ENCODE measurements around the gene USH1C. TPM values are rescaled to one million over a fixed set of nuclear protein-coding genes. Genes with fewer than 3 reads are reported as not detected.

USH1C gene
- not detected for total RNA-seq

DNA sequence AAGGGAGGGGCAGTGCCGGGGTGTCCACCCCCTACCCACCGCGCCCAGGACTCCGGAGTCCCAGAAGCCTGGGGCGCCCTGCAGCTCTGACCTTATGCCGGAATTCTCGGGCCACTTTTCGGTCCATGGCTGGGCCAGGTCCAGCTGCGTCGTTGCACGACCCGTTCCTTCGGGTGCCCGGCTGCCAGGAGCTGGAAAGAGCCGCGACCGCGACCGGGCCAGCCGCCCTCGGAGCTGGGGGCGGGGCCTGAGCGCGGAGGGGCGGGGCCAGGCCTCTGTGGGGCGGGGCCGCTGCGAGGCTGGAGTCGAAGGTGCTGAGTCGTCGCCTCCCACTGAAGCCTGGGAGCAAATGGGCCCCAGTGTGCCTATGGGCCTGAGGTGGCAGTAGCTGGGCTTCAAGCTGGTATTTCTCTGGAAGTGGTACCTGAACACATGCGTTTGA is at the start of gene USH1C:
USH1C (minus strand) TSS at position 236 of the 442 bp plus-strand sequence; CDS start at position 127, 109 bp downstream.
- no peaks in the 10 kb centered on the region for H3K9me3 ChIP-seq (ENCODE audit: low read depth, low read length)
- H3K27me3 ChIP-seq (ENCODE audit: insufficient read depth, low read length): peaks cover 7% of the 10 kb centered on the region
- no peak within 1 kb of the TSS for H3K4me3 ChIP-seq (ENCODE audit: low read length)
- H3K4me1 ChIP-seq (ENCODE audit: insufficient read depth, low read length): no peaks in the 10 kb centered on the region

DNA sequence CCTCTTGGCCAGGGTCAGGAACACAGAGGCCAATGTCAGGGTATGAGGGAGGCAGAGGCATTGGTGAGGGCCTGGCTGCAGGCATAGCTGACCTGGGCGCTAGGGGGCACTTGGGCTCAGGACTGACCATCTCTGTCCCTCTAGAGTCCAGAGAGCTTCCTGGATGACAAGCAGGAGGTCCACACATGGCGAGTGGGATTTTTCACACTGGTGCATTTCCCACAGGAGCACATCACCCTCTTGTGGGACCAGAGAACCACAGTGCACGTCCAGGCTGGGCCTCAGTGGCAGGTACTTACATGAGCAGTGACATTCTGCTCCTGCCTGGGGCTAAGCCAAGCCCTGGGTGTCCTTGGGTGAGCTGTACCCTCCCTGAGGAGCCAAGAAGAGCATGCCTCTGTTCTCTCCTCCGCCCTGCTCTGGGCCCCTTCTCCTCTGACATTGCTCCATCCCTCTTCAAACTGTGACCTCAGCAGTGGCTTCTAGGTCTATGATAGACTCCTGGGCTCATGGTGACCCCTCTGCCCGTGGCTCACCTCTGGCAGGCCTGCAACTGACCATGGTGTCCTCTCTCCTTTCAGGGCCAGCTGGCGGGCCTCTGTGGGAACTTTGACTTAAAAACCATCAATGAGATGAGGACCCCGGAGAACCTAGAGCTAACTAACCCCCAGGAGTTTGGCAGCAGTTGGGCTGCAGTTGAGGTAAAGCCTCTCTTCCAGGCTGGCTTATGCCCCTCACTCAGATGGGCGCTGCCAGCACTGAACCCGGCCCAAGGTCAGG is 49.4 kb upstream of the USH1C start:
- no peaks in the 10 kb centered on the region for H3K9me3 ChIP-seq (ENCODE audit: low read depth, low read length)
- H3K4me1 ChIP-seq (ENCODE audit: insufficient read depth, low read length): no peaks in the 10 kb centered on the region
- H3K4me3 ChIP-seq (ENCODE audit: low read length): no peak overlapping the region
- no peaks in the 10 kb centered on the region for H3K27me3 ChIP-seq (ENCODE audit: insufficient read depth, low read length)

DNA sequence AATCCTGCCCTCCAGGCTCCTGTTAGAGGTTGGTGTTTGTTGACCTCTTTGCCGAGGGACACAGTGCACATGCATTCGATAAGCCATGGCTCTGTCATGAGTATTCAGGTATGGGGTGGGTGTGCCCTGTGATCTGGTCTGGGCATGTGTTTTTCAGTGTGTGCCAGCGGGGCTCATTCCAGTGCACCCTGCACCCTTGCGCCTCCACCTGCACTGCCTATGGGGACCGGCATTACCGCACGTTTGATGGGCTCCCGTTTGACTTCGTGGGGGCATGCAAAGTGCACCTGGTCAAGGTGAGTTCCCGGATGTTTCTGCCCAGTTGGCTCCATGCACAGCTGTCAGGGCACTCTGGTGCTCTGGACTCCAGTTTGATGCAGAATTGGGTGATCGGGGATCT is 47.1 kb upstream of the USH1C start:
- Histone ChIP-seq H3K27me3 (ENCODE audit: insufficient read depth, low read length) (no peaks in the 10 kb centered on the region), H3K4me3 (ENCODE audit: low read length) (no peak overlapping the region), H3K4me1 (ENCODE audit: insufficient read depth, low read length) (no peaks in the 10 kb centered on the region), H3K9me3 (ENCODE audit: low read depth, low read length) (no peaks in the 10 kb centered on the region)

DNA sequence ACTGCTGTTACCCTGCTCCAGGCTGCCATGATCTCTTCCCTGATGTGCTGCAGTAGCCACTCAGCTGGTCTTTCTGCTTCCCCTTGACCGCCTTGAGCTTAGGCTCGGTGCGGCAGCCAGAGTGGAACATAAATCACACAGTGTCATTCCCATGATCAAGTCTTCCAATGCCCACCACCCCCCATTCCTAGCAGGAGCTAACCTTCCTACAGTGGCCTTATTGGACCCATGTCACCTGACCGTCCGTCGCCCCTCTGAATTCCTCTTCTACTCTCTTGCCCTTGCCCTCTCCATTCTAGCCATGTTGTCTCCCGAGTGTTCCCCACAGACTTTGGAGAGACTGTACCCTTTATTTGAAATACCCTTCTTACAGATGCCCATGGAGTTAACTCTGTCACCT is 46.2 kb upstream of the USH1C start:
- Histone ChIP-seq H3K9me3 (ENCODE audit: low read depth, low read length) (no peaks in the 10 kb centered on the region), H3K4me1 (ENCODE audit: insufficient read depth, low read length) (no peaks in the 10 kb centered on the region), H3K4me3 (ENCODE audit: low read length) (no peak overlapping the region), H3K27me3 (ENCODE audit: insufficient read depth, low read length) (no peaks in the 10 kb centered on the region)

DNA sequence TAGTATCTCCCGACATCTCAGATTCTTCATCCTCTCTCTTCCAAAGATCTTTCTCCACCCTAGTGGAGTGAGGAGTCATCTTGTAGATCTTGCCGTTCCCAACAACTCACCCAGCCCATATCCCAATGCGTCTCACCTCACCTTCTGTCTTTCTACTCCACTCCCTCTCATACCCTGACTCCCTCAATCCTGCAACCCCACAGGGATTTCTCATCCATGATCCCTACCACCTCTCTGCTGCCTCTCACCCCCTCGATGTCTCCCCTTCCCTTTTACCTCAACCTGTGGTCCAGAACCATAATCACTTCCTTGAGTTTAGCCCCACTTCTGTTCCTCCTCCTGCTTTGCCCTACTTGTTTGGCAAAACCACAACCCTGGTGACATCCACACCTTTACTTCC is 44.5 kb upstream of the USH1C start:
- H3K4me1 ChIP-seq (ENCODE audit: insufficient read depth, low read length): no peaks in the 10 kb centered on the region
- no peaks in the 10 kb centered on the region for H3K27me3 ChIP-seq (ENCODE audit: insufficient read depth, low read length)
- no peaks in the 10 kb centered on the region for H3K9me3 ChIP-seq (ENCODE audit: low read depth, low read length)
- no peak overlapping the region for H3K4me3 ChIP-seq (ENCODE audit: low read length)

DNA sequence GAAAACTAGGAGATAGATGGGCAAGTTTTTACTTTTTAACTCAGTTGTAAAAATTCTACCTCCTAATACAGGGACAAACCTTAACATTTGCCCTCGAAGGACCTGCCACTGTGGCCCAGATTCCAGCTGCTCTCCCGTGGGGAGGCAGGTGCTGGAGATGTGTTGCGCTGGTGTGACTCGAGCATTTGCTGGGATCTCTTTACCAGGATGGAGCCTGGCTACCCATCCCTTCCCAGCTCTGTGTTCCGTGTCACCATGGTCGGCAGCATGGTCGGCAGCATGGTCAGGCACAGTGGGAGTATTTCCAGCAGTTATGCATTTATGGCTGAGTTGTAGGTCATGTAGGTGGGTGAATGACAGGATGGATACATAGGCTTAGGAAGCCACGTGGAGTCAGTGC is 44.0 kb upstream of the USH1C start:
- H3K4me1 ChIP-seq (ENCODE audit: insufficient read depth, low read length): no peaks in the 10 kb centered on the region

DNA sequence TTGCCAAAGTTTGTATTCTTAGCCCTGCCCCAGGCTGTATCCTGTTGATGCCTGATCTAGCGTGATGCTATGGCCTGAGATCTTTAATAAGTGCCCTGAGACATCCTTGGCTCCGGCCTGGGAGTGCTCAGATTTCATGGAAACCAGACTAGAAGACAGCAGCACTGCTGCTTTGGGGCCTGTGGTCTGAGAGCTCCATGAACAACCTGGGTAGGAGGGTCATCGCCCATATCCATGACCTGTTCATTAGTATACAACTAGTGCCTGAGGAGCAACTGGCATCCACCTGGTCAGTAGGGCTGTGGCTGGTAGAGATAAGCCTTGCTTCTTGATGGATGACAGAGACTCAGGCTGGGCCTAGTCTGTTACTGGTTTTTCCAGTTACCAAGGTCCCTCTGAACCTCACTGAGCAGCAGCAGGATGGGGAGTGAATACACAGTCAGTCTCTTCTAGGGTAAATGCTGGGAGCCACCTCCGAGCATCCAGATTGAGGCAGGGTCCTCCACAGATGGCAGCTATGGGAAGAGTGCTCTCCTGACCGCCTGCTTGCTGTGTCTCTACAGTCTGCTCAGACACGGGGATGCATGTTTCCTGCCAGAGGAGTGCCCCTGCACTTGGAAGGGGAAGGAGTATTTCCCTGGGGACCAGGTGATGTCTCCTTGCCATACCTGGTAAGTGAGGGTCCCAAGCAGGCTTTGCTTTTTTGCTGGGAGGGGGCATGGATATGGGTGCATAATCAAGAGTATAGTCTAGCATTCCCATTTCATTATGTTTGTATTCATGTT is 41.9 kb upstream of the USH1C start:
- H3K9me3 ChIP-seq (ENCODE audit: low read depth, low read length): no peaks in the 10 kb centered on the region
- H3K27me3 ChIP-seq (ENCODE audit: insufficient read depth, low read length): peaks cover 4% of the 10 kb centered on the region
- no peak overlapping the region for H3K4me3 ChIP-seq (ENCODE audit: low read length)
- H3K4me1 ChIP-seq (ENCODE audit: insufficient read depth, low read length): no peaks in the 10 kb centered on the region

More for the DNA sequence above, 44.0 kb upstream of the USH1C start:
- peaks cover 3% of the 10 kb centered on the region for H3K27me3 ChIP-seq (ENCODE audit: insufficient read depth, low read length)
- H3K4me3 ChIP-seq (ENCODE audit: low read length): no peak overlapping the region
- no peaks in the 10 kb centered on the region for H3K9me3 ChIP-seq (ENCODE audit: low read depth, low read length)

DNA sequence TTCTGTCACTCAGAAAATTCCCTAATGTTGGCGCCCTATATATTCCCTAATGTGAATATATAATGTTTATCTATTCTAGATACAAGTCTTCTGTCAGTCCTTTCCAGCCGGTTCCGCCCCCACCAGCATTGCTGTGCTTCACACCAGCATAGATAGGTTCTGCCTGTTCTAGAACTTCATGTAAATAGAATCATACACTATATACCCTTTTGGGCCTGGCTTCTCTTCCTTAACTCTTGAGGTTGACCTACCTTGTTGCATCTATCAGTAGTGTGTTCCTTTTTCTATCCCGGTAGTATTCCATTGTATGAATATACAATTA is 37.5 kb upstream of the USH1C start:
- Histone ChIP-seq H3K27me3 (ENCODE audit: insufficient read depth, low read length) (peaks cover 4% of the 10 kb centered on the region), H3K9me3 (ENCODE audit: low read depth, low read length) (no peaks in the 10 kb centered on the region), H3K4me3 (ENCODE audit: low read length) (no peak overlapping the region), H3K4me1 (ENCODE audit: insufficient read depth, low read length) (no peaks in the 10 kb centered on the region)

DNA sequence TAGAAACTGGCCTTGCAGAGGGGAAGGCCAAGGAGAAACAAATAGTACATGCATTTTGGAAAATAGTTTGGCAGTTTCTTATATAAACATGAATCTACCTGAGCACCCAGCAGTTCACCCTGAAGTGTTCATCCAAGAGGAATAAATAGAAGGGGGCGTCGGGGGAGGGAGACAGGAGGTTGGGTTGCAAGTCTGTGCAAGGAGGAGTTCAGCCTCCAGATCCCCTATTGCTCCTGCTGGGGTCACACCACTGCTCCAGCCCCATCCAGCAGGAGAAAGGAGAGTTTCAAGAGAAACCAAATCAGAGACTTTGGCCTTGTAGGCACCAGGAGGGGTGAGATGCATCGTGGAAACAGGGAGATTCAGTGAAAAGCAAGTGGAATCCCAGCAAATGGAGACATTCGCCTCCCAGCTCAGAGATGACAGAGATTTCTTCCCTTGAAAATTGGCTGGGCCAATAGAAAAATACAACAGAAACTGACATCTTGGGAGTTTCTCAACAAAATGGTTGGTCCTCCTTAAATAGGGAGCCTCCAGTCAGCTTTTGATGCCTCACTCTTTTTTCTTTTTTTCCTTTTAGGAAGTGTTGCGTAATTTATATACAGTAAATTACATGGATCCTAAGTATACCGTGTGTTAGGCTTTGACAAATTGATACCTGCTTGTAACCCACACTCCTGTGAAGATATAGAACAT is 37.0 kb upstream of the USH1C start:
- no peak overlapping the region for H3K4me3 ChIP-seq (ENCODE audit: low read length)
- no peaks in the 10 kb centered on the region for H3K4me1 ChIP-seq (ENCODE audit: insufficient read depth, low read length)
- peaks cover 4% of the 10 kb centered on the region for H3K27me3 ChIP-seq (ENCODE audit: insufficient read depth, low read length)
- H3K9me3 ChIP-seq (ENCODE audit: low read depth, low read length): no peaks in the 10 kb centered on the region

DNA sequence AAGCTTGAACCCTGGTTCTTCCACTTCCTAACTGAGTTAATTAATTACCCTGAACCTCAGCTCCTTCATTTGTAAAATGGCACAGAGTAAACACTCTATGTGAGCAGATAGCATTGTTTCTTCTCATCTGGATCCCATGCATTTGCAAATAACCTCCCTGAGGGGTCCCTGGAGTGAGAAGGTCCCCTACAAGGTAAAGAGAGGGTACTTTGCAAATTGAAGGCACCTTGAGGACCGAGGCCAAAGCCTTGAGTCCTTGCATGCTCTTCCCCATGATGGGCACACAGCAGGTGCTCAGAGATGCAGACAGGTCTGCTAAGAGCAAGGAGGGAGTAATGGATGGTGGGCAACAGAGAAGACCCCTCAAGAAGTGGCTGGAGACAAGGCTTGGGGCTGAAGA is 36.1 kb upstream of the USH1C start:
- no peaks in the 10 kb centered on the region for H3K9me3 ChIP-seq (ENCODE audit: low read depth, low read length)
- H3K27me3 ChIP-seq (ENCODE audit: insufficient read depth, low read length): peaks cover 4% of the 10 kb centered on the region
- no peaks in the 10 kb centered on the region for H3K4me1 ChIP-seq (ENCODE audit: insufficient read depth, low read length)
- no peak overlapping the region for H3K4me3 ChIP-seq (ENCODE audit: low read length)

DNA sequence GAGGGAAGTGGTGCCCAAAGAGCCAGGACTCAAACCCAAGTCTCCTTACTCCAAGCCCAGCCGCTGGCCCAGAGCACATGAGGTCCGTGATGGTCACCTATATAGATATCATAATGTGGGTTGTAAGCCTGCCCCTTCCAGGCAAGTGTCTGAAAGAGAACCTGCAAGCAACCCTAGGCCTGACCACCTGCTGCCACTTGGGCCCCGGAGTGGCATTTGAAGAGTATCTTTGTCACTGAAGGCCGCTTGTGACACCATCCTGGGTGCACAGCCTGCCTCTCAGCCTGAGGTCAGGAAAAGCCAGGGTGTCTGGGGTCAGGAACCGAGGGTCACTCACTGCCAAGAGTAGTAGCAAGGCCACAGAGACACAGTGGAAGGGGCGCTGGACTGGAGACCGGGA is 35.2 kb upstream of the USH1C start:
- no peaks in the 10 kb centered on the region for H3K9me3 ChIP-seq (ENCODE audit: low read depth, low read length)
- H3K4me3 ChIP-seq (ENCODE audit: low read length): no peak overlapping the region
- H3K27me3 ChIP-seq (ENCODE audit: insufficient read depth, low read length): peaks cover 4% of the 10 kb centered on the region
- no peaks in the 10 kb centered on the region for H3K4me1 ChIP-seq (ENCODE audit: insufficient read depth, low read length)

DNA sequence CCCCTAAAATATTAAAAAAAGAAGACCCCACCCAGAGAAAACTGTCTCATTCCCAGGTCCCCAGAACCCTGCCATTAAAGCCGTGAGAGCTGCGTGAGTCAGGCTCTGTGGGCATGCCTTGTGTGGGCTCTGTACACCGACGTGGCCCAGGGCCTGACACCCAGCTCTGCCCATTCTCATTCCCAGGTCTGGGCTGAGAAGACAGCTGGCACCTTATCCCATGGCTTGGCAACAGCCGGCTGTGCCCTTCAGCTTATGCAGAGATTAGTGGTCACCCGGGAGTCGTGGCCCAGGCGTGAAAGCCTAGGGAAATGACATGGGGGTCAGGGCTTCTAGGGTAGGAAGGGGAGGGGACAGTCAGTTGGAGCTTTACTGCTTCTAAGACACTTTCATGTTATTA is 34.7 kb upstream of the USH1C start:
- H3K27me3 ChIP-seq (ENCODE audit: insufficient read depth, low read length): peaks cover 4% of the 10 kb centered on the region
- no peaks in the 10 kb centered on the region for H3K4me1 ChIP-seq (ENCODE audit: insufficient read depth, low read length)
- no peaks in the 10 kb centered on the region for H3K9me3 ChIP-seq (ENCODE audit: low read depth, low read length)
- H3K4me3 ChIP-seq (ENCODE audit: low read length): no peak overlapping the region

DNA sequence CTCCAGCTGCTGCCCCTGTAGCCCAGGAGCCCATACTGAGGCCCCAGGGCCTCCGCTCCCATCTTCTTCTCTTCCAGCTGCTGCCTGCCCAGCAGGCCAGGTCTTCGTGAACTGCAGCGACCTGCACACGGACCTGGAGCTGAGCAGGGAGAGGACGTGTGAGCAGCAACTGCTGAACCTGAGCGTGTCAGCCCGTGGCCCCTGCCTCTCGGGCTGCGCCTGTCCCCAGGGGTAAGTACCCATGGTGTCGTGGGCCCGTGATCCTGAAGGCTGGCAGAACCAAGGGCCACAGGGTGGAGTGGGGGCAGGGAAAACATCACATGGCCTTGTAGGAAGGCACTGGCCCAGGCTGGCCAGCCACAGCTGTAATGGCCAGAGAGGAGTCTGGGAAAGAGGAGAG is 34.1 kb upstream of the USH1C start:
- peaks cover 2% of the 10 kb centered on the region for H3K27me3 ChIP-seq (ENCODE audit: insufficient read depth, low read length)
- no peaks in the 10 kb centered on the region for H3K9me3 ChIP-seq (ENCODE audit: low read depth, low read length)
- no peaks in the 10 kb centered on the region for H3K4me1 ChIP-seq (ENCODE audit: insufficient read depth, low read length)
- no peak overlapping the region for H3K4me3 ChIP-seq (ENCODE audit: low read length)

DNA sequence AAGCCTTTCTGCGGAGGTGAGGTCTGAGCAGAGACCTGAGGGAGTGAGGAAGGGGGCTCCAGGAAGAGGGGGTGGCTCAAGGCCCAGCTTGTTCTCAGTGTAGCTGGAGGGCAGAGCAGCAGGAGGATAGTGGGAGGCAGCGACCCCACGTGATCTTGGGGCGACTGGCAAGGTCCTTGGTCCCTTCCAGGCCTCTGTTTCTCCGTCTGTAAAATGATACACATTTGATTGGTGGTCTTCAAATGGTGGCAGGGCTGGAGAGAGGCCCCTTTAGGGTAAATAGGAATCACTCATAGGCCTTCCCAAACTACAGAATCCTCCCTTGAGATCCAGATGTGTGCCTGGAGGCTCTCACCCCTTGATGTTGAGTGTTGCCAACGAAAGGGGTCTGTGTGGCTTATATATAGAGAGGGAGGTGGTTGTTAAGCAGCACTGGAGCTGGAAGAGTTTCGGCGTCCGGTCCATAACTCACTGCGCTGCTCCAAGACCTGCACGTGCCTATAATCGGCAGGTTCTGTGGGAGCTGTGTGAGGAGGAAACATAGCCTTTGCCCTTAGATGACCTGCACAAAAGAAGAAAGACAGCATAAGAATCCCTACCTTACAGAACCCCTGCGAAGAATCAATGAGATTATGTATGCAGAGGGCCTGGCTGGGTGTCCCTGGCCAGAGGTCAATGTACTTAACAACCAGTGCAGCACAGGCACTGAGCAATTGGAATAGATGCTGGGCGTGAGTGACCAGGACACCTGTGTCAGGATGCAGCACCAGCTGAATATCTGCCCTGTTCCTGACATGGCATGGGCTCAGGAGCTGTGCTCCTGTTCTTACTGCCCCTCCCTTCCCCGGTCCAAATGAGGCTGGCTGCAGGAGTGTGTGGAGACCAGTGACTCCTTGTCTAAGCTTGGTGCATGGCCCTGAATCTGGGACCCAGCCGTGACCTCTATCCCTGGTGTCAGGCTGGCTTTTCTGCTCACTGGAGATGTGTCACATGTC is 31.5 kb upstream of the USH1C start:
- Histone ChIP-seq H3K9me3 (ENCODE audit: low read depth, low read length) (no peaks in the 10 kb centered on the region), H3K27me3 (ENCODE audit: insufficient read depth, low read length) (no peaks in the 10 kb centered on the region), H3K4me3 (ENCODE audit: low read length) (no peak overlapping the region), H3K4me1 (ENCODE audit: insufficient read depth, low read length) (no peaks in the 10 kb centered on the region)

Measured in mononuclear cell (primary cell).